G401 (cell line): ENCODE measurements around the gene BABAM2. TPM values are rescaled to one million over a fixed set of nuclear protein-coding genes. Genes with fewer than 3 reads are reported as not detected.

ENCODE experiments used
- DNase-seq: peaks from one replicate; pipeline ENCODE4 v3.0.0-alpha.2; 2015; ENCODE audit warnings: low spot score
- in situ Hi-C: cut with HindIII; loops from 2 replicates; pipeline ENCODE4 v1.10.0; 2016; ENCODE audit warnings: low sequenced_read_pairs, mixed read lengths
- total RNA-seq: library from RNA; depleted of rRNA; stranded (reverse); fragments of >200 nt; shearing (Covaris generic); gene quantifications from 2 replicates; pipeline ENCODE4 v1.2.3, GENCODE V29; 2014

BABAM2 gene
- total RNA-seq, 1 experiment from 2014 or later: 42.3 TPM

DNA sequence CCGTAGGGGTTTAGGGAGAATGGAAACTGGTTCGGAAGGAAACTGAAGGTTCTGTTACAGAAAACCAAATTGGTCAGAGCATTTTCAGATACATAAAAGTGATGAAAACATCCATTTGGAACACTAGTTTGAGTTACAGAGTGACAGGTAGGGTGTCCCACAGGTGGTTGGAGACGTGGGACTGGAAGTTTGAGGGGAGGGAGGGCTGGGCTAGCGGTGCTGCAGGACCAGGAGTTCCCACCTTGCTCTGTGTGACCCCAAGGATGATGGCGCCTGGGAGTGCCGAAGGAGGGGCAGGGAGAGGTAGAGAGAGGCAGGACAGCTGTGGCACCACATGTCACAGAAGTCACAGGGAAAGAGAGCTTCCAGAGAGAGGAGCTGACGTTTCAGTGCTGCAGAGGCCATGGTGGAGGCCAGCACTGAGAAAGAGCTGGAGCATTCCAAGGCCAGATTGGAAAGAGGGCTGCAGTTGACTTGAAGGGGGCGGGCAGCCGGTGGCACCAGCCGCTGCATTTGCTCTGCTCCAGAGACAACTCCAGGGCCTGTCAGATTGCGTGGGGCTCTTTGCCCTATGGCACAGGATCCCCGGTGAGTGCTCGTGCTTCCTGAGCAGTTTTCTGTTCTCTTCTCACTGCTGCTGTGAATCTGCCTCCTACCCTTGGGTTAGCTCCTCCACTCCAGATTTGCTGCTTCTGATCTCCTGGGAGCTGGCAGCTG is 445.9 kb downstream of the BABAM2 start:
- DNase-seq: no peak
- in situ Hi-C loops: no loop called here

DNA sequence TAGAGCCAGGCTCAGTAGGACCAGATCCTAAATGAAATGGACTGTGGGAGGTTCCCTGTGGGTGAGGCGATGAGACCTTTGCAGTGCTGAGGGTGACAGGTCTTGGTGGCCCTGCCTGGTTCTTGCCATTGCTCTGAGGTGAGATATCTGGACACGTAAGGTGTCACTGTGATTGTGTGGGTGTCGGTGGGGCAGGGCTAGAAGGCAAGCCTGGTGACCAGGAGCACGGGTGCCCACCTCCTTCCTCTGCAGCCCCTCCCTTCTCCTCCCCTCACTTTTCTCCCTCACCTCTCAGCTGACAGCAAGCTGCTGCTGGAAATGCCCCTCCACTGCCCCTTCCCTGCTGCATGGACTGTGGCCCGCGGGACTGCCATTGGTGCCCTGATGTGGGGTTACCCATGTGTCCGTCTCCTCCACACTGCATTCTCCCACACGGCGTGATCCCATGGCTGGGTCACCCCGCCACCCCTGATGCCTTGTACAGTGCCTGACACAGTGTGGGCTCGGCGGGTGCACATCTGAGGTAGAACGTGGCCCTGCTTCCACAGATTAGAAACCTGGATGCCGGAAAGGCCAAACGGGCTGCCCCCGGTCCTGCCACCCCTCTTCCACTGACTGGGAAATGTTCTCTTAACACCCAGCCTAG is 446.6 kb downstream of the BABAM2 start:
- in situ Hi-C loops: no loop called here
- DNase-seq: no peak

- DNase-seq: no peak
- in situ Hi-C loops: no loop called here
Measured at GRCh38 chr2:28338046-28338817, 447.7 kb downstream of the BABAM2 start.

GRCh38 chr2:28338831-28339321 is 448.3 kb downstream of the BABAM2 start:
- no peak for DNase-seq
- in situ Hi-C loops: no loop called here

DNA sequence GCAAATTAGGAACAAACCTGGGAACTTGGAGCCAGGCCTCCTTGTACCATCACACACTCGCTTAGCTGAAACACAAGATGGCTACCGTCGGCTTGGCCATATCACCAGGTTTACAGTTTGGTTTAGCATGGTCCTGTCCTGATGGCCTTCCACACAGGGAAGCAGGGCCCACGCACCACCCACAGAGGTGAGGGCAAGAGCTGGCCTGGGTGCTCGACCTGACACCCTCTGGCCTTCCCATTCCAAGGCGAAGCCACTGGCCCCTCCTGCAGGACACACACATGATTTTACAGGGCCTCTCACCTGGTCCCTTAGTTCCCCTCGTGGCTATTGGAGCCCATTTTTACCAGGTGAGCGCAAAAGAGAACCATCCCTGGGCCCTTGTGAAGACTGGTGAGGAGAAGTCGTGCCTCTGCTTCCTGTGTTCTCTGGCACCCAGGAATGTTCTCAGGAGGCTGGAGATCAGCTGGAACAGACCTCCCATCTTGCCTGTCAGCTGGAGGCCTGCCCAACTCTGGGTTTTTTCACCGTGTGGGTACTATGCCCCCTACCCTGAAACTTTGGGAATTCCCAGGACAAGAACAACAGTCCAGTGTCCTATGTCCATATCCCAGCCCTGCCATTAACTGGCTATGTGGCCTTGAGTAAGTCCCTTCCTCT is 449.1 kb downstream of the BABAM2 start:
- in situ Hi-C loops: no loop called here
- no peak for DNase-seq

DNA sequence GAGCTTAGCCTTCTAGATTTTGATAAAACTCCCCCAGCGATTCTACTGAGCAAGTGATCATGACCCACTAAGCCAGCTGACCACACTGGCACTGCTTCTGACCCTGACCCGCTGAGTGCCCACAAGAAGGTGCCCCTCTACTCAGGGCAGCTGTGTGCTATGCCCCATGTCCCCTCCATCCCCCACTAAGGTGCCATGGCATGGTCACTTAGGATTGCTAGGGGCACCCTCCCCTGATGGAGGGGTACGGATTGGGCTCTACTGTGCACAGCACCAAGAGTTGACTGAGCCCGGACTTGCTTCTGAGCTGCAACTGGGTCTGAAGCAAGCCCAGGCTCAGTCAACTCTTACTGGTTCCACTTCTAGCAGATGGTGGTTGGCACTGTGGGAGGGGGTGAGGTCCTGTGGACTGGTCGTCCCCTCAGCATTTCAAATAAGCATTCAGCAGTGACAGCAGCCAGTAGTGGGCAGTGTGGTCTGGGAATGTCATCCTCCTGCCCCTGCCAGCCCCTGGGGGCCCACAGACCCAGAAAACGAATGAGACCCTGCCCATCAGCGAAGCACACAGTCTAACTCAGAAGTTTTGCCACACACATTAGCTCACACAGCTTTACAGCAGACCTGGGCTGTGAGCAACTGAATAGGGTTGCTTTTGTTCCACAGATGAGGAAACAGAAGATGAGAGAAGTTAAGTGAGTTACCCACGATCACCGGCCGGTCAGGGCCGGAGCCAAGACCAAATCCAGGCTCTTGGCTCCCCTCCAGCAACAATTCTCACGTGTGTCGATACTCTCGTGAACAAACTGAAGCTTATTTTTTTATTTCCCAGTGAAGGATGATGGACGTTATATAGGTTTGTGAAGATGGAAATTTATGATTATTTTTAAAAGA is 450.0 kb downstream of the BABAM2 start:
- in situ Hi-C loops: no loop called here

DNA sequence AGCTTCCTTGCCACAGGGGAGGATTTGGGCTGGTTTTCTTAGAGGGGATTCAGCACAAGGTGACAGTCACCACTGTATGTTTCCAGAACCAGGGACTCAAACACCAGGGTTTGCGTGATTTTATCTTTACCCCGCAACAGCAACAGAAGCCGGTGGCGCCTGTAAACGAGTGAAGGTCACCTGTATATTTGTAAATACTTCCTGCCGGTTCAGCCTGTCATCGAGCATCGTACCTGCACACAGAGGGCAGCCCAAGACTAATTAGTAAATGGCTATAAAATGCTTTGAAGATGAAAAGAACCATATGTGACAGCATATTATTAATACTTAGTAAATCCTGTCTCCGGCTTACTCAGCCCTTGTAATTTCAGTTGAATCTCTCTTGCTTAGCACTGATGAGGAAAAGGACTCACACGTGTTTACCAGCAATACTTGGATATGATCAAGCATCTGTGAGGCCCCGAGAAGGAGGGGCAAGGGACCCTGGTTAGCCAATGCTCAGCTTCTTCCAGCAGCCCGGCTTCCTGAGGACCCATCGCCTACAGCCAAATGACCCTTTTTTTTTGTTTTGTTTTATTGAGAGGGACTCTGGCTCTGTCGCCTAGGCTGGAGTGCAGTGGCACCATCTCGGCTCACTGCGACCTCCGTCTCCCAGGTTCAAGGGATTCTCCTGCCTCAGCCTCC is 450.8 kb downstream of the BABAM2 start:
- in situ Hi-C loops: no loop called here
- DNase-seq: no peak

More for the DNA sequence above, 450.0 kb downstream of the BABAM2 start:
- DNase-seq: no peak

DNA sequence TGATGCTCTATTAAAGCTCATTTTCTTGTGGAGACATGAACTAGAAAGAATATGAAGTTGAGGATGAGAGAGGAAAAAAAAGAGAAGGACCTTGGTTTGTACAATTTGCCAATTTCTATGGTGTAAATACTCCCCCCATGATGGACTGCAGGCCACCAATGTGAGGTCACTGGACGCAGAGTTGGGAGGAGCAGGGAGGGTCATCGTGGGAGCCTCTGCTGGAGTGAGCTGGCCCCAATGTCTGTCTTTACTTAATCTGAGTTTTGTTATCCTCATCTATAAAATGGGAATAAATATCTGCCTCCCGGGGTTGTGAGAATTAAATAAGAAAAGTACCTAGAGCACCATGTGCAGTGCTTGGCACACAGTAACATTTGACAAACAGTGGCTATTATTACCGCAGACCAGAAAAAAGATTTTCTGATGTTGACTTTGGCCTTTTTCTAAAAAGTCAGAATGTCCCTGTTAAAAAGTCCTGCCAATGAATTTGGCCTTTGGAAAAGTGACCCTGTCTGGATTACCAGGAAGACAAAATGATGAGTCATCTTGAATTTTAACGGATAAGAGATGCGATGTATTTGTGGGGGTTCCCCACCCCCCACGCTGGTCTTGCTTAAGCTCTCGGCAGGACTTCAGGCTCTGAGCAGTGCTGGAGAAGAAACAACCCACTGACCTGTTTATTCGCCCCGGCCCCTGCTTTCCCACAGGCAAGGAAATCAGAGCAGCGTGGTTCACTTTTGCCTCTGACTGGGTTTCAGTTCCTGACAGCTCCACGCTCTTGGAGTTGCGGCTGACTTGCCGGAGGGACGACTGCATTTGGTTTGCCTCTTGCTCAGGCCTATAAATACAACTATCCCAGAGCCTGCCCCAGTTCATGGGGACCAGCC is 451.8 kb downstream of the BABAM2 start:
- peak; percentile 8 for DNase-seq
- in situ Hi-C loops: no loop called here

- in situ Hi-C loops: no loop called here
- no peak for DNase-seq
Measured at GRCh38 chr2:28343184-28343942, 452.8 kb downstream of the BABAM2 start.

DNA sequence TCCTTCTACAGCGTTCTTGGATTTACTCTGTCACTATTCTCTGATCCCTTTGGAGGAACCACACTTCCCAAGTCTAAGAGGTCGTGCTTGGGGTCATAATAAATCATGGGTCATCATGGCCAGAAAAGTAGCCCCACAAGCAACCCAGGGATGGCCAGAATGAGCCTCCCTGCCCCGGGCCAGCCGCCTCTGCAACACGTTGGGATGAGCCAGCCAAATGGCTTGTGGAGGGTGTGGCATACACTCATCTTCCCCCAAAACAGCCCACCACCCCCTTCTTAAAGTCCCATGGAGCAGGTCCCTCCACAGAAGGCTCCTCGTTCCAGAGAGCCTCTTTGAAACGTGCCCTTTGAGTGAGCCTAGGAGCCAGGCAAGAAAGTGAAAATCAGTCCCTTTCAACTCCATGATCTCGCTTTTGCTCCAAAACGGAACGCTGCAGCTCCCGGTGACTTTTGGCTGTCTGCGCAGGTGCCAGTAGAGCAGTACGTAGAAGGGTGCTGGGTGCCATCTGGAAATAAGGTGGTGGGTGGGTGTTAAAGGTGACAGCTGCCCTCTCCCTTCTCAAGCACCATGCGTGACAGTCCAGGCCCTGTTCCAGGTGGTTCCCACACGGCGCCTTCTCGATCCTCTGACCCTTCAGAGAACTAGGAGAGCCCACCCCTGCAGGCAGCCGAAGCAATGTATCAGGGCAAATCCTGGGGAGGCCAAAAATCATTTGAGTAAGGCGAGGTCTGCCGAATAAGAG is 453.6 kb downstream of the BABAM2 start:
- DNase-seq: no peak
- in situ Hi-C loops: no loop called here

DNA sequence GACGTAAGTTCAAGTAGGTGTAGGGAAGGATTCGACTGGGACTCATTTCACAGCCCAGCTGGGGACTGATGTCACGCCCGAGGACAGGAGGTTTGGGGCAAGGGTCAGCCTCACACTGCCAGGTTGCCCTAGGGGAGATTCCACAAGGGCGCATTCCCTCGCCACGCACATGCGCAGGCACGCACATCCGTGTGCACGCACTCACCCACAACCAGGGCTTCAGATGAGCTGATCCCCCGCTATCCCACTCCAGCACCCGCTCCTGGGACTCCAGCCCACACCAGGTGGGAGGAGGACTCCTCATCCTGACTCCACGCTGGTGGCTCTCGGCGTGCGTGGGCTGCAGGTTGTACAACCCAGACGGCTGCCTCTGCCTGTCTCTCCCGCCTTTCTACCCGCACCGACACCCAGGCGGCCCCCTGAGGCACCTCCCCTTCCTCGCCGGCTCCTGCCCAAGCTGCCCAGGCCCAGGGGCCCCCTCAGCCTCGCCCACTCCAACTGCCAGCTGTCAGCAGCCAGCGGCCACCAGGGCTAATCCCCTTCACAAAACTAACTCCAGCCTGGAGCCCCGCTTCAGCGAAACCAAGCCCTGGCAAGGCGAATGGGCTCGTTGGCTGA is 454.3 kb downstream of the BABAM2 start:
- in situ Hi-C loops: no loop called here
- no peak for DNase-seq

- in situ Hi-C loops: no loop called here
Measured at GRCh38 chr2:28345619-28346018, 455.1 kb downstream of the BABAM2 start.

GRCh38 chr2:28346587-28346986 is 456.1 kb downstream of the BABAM2 start:
- in situ Hi-C loops: no loop called here
- DNase-seq: no peak

More at GRCh38 chr2:28345619-28346018, 455.1 kb downstream of the BABAM2 start:
- DNase-seq: no peak

DNA sequence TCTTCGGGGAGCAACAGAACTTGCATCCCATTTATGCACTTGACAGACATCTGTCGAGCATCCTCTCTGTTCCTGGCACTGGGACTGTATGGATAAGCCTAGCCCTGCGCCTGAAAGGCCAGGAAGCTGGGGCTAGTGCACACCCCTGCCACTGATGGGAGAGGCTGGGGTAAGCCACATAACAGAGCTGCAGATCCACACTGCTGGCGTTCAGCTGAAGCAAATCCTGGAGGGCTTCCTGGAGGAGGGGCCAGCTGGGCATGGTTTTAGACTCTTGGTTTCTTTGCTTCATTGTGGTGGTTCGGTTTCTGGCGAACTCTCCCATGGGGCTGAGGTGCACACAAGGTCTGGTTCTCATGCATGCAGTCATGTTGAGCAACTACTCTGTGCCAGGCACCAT is 456.7 kb downstream of the BABAM2 start:
- DNase-seq: no peak
- in situ Hi-C loops: no loop called here

DNA sequence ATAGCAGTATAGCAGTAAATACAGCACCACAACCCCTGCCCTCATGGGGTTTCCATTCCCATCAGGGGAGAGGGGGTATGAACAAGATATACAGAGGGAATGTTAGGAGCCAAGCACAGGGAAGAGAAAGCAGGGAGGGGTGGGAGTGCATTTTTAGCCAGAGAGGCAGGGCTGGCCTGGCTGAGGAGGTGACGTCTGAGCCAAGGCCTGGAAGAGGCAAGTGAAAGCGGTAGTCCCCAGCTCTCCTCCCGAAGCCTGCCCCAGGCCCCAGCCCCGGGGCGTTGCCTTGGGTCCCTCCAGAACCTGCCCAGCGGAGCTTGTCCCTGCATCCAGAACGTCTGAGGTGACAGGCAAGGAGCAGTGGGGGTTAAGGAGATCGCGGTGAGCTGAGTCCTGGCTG is 457.1 kb downstream of the BABAM2 start:
- no peak for DNase-seq
- in situ Hi-C loops: no loop called here
